Activated T-cell treated with anti-CD3 and anti-CD28 coated beads for 48 hours (primary cell): ENCODE results near the gene CDK2.
"Not testable (repeated sequence)": the region's sequence is repeated elsewhere in the genome, so short reads cannot be mapped to it uniquely, and the experiment has no call there.

ENCODE experiments used
- DNase-seq: peaks from one replicate; pipeline ENCODE4 v3.0.0-alpha.2; 2020; ENCODE audit warnings: low read depth

Gene CDK2

GRCh38 chr12:55982319-55982936 lies 15.8 kb downstream of the CDK2 start:
- no peak for DNase-seq

- DNase-seq, result no peak
Measured at GRCh38 chr12:55983232-55983842, 16.7 kb downstream of the CDK2 start.

GRCh38 chr12:55984861-55985260 lies 18.2 kb downstream of the CDK2 start:
- DNase-seq, result no peak

GRCh38 chr12:55985341-55985740 lies 18.7 kb downstream of the CDK2 start:
- DNase-seq, result no peak

GRCh38 chr12:55985976-55986375 lies 19.3 kb downstream of the CDK2 start:
- DNase-seq, result not testable (repeated sequence)

GRCh38 chr12:55991110-55991509 lies 24.5 kb downstream of the CDK2 start:
- no peak for DNase-seq

- no peak for DNase-seq
Measured at GRCh38 chr12:55993230-55993853, 26.7 kb downstream of the CDK2 start.

- DNase-seq, result no peak
Measured at GRCh38 chr12:55995366-55995765, 28.7 kb downstream of the CDK2 start.

- DNase-seq, result peak; percentile 50
Measured at GRCh38 chr12:55996201-55996714, 29.6 kb downstream of the CDK2 start.

GRCh38 chr12:55996715-55997534 lies 30.3 kb downstream of the CDK2 start, which contains the start of gene SUOX:
Gene SUOX (plus strand): TSS chr12:55997276. CDS start chr12:56002222, 4,946 bp downstream.
- DNase-seq, result peak; percentile 33

- no peak for DNase-seq
Measured at GRCh38 chr12:55997535-55997859, 30.9 kb downstream of the CDK2 start.

GRCh38 chr12:55999522-55999921 lies 32.9 kb downstream of the CDK2 start:
- not testable (repeated sequence) for DNase-seq

GRCh38 chr12:55999999-56000540 lies 33.4 kb downstream of the CDK2 start:
- not testable (repeated sequence) for DNase-seq

GRCh38 chr12:56001487-56002100 lies 35.0 kb downstream of the CDK2 start:
- DNase-seq, result no peak

- not testable (repeated sequence) for DNase-seq
Measured at GRCh38 chr12:56003376-56003775, 36.7 kb downstream of the CDK2 start.

- DNase-seq, result no peak
Measured at GRCh38 chr12:56004211-56004610, 37.6 kb downstream of the CDK2 start.

- peak; percentile 47 for DNase-seq
Measured at GRCh38 chr12:56007564-56008559, 41.2 kb downstream of the CDK2 start.

GRCh38 chr12:56010111-56010570 lies 43.5 kb downstream of the CDK2 start:
- no peak for DNase-seq

- DNase-seq, result no peak
Measured at GRCh38 chr12:56011509-56012090, 45.0 kb downstream of the CDK2 start.

- DNase-seq, result no peak
Measured at GRCh38 chr12:56013482-56013881, 46.9 kb downstream of the CDK2 start.
